Suppressor macrophage (primary cell): ENCODE measurements around the gene HCAR1.
"Not testable (repeated sequence)": the region's sequence is repeated elsewhere in the genome, so short reads cannot be mapped to it uniquely, and the experiment has no call there.

Source experiments
- DNase-seq, 4 experiments: peaks; one replicate each; pipeline ENCODE4 v3.0.0-alpha.2; 2020 to 2022

Gene HCAR1

GRCh38 chr12:122721057-122721545 lies 9.5 kb downstream of the HCAR1 start:
- no peak for DNase-seq

- DNase-seq = peak; percentile 75 to 87 (median 80)
Measured at GRCh38 chr12:122716658-122717057, 14.0 kb downstream of the HCAR1 start, which contains the start of gene HCAR3. HCAR3 (minus strand) TSS chr12:122716811; CDS start chr12:122716737, 74 bp downstream.

DNA sequence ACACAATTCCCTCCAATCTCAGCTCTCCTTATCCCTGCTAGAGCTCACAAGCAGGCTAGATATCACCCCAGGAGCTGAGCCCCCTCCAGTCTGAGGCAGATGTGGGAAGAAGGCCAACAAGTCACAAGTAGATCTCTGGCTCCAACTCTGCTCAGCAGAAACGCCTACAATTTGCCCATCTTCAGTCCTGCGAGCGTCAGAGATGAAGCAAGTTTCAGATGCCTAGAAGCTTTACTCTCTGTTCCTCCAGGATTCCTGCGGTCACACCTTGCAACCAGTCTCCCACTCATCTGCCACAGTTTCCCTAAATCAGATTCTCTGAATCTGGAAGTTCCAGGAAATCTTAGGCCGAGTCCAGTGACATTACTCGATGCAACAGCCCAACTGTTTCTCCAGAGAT lies 15.4 kb downstream of the HCAR1 start:
- DNase-seq = not testable (repeated sequence)

- not testable (repeated sequence) for DNase-seq
Measured at GRCh38 chr12:122713491-122714188, 17.0 kb downstream of the HCAR1 start.

GRCh38 chr12:122711266-122711665 lies 19.4 kb downstream of the HCAR1 start:
- peak; percentile 43 to 81 (median 65) for DNase-seq

GRCh38 chr12:122710341-122710740 lies 20.3 kb downstream of the HCAR1 start:
- not testable (repeated sequence) for DNase-seq

DNA sequence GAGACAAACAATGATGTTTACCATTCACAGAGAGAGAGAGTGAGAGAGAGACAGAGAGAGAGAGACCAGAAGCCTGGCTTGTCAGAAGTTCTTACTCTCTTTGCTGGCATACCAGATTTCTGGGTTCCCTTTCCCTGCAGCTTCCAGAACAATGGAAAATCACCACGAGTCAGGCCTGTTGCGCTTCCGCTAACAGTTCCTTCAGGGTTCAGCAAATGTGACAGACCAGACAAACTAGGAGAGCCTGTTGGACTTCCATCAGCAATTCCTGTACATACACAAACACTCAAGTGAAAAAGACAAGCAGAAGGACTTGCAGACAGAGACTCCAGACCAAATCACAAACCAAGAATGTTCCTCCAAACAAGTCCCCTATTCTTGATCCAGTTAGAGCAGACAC lies 21.4 kb downstream of the HCAR1 start:
- not testable (repeated sequence) for DNase-seq

DNA sequence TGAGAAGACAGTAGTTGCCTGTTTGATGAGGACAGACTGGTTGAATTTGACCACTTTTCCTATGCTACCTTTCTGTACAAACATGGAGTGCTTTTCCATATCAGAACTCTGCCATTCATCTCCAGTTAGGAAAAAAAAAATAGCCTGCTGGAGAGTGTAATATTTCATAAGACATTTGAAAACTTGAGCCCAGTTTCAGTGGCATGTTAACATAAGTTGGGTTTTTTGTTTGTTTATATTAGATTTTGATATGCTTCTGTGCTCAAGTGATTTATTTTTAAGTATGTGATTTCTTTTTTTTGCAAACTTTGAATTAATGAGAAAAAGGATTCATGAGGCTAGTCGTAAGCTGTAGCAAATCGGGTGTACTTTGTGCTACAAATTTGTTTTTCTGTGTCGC lies 26.8 kb downstream of the HCAR1 start:
- not testable (repeated sequence) for DNase-seq

GRCh38 chr12:122702890-122703611 lies 27.6 kb downstream of the HCAR1 start, which contains the start of gene HCAR2:
HCAR2 (minus strand) TSS chr12:122703357; CDS start chr12:122703283, 74 bp downstream.
- peak; percentile 47 to 77 (median 74) for DNase-seq

GRCh38 chr12:122701481-122701880 lies 29.2 kb downstream of the HCAR1 start:
- DNase-seq = not testable (repeated sequence)

DNA sequence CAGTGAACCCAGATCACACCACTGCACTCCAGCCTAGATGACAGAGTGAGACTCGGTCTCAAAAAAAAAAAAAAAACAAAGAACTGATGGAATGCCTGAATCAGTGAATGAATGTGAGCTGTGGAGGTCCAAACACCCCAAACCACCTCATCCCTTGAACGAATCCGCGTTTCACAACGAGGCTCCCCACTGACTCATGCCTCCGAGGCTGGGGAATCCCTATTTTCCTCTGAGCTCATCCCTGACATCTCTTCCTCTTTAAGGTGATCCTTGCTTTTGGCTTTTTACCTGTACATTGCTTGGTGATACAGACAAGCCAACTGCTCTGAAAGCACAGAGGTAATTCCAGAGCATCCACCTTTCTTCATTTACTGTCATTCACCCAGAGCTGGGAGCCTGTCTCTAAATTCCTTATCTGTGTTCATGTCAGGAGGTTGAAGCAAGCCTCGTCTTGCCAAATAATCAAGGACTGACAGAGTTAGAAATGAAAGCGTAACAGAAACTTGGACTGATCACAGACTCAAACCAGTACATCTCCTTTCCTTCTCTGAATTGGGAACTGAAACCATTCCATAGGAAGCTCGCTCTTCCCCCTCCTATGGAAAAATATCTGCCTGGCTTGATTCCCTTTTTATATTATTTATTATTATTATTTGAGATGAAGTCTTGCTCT lies 30.5 kb downstream of the HCAR1 start:
- not testable (repeated sequence) for DNase-seq

DNA sequence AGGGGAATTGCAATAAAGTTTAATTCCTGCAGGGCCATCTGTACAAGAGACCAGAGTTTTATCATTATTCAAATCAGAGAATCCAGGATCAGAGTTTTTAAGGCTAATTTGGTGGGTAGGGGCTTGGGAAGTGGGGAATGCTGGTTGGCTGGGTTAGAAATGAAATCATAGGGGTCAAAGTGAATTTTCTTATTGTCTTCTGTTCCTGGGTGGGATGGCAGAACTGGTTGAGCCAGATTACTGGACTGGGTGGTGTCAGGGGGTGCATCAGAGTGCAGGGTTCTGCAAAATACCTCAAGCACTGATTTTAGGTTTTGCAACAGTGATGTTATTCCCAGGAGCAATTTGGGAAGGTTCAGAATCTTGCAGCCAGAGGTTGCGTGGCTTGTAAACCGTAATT lies 33.7 kb downstream of the HCAR1 start:
- DNase-seq = not testable (repeated sequence)

DNA sequence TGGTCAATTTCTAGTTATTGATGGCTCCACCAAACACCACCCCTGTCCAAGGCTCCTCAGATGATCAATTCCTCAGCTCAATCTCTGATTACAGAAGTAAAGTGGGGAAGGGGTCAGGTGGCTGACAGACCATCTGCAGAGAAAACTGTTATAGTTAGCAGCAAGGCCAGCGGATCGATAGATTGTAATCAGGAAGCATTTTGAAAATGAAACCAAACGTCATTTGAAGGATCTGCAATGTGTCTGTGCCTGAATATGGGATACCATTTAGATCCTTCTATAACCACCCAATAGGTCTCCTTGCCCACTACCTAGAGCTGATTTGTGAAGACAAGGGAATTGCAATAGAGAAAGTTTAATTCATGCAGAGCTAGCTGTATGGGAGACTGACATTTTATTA lies 39.1 kb downstream of the HCAR1 start:
- DNase-seq = no peak

DNA sequence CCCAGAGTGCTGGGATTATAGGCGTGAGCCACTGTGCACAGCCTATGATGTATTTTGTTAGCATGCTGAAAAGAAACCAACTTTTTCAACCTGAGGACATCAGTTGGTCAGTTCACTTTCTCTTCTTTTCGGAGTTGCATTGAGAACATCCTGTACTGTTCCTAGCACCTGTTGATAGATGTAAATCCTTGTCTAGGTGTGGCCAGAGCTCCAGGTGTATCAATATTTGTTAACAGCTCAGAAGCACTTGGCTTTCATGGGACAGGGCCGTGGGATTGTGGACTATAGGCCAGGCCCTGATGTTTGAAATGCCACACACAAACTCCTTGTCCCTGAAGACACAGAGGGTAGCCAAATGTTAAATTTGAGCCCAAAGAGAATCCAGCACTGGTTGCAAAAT lies 42.4 kb downstream of the HCAR1 start:
- DNase-seq = no peak

DNA sequence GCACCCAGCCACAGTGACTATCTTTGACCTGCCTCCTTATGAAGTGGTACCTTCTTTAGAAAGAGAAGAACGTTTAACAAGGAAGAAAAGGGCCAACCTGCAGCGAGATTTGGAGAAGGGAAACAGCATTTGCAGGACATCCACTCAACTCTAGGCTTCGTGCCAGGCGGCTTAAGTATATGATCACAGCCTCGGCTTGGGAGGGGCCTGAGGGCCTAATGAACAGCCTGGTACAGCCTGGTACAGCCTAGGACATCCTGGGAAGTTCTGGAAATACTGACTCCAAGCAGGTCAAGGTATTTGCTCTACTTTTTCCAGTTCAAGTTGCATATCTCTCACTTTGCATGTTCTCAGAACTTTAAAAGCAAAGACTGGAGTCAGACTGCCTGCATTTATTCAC lies 43.6 kb downstream of the HCAR1 start:
- DNase-seq = no peak

DNA sequence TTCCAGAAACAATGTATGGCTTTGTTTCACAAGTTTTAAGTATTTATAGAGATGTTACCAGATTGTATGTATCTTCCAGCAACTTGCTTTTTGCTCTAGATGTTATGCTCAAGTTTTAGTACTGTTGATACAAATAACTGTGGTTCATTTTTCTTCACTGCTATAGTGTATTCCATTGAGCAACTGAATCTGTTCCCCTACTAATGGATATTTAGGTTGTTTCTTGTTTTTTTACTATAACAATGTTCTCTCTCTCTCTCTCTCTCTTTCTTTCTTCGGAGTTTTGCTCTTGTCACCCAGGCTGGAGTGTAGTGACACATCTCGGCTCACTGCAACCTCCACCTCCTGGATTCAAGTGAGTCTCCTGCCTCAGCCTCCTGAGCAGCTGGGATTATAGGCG lies 44.1 kb downstream of the HCAR1 start:
- DNase-seq = no peak

DNA sequence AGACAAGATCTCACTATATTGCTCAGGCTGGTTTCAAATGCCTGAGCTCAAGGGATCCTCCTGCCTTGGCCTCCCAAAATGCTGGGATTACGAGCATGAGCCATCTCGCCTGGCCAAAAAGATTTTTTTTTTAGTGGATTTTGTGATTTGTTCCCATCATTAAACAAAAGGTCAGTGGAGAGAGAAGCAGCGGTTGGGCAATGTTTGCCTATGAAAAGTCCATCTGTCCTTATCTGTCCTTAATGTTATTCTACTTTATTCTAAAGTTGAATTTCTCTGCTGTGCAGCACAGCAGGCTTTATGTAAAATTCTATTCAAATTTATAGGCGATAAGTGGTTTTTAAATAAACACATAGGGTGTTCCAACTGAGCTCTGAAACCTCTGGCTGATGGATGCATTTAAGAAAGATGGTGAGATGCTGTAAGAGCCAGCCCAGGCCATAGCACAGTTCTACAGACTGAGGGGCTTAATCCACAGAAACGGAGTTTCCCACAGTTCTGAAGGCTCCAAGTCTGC lies 46.3 kb downstream of the HCAR1 start:
- DNase-seq = no peak

- peak; percentile 79 to 93 (median 88) for DNase-seq
Measured at GRCh38 chr12:122681814-122682213, 48.8 kb downstream of the HCAR1 start.

DNA sequence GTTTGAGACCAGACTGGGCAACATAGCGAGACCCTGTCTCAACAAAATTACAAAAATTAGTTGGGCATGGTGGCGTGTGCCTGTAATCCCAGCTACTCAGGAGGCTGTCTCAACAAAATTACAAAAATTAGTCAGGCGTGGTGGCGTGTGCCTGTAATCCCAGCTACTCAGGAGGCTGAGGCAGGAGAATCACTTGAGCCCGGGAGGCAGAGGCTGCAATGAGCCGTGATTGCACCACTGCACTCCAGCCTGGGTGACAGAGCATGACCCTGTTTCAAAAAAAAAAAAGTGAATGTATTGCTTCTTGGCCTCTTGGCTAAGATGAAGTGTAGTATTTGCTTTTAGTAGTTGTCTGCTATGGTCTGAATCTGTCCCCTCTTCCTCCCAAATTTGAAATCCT lies 49.7 kb downstream of the HCAR1 start:
- peak in 1 of 4 experiments; percentile 15 for DNase-seq

DNA sequence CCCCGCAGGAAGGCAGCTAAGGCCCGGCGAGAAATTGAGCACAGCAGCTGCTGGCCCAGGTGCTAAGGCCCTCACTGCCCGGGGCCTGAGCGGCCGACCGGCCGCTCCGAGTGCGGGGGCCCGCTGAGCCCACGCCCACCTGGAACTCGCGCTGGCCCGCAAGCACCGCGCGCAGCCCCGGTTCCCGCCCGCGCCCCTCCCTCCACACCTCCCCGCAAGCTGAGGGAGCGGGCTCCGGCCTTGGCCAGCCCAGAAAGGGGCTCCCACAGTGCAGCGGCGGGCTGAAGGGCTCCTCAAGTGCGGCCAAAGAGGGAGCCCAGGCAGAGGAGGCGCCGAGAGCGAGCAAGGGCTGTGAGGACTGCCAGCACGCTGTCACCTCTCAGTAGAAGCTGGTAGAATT lies 53.9 kb downstream of the HCAR1 start:
- not testable (repeated sequence) for DNase-seq
